ENCODE results near the gene MAST4. TPM values are rescaled to one million over a fixed set of nuclear protein-coding genes. Genes with fewer than 3 reads are reported as not detected.

MAST4 gene
- total and polyA plus RNA-seq, 2 of the 4 experiments (the other 2 are of a cell fraction): 4.8 to 6.8 TPM

DNA sequence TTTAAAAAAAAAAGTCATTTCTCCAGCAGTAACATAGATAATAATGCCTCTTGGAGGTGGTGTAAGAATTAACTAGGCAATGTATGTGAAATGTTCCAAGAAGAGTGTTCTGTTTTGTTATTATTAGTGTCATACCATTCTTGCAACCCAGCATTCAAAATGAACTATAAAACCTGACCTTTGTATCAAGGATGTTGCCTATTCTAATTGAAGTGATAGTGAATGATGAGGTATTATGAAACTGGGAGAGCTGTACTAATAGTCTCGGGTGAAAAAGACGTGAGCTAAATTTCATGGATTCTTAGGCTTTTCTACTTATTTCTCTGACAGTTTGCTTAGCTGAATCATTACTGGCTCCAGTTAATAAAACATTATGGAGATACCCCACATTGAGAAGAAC lies 375.8 kb downstream of the MAST4 start:
- no peaks in the 10 kb centered on the region for H3K9me3 ChIP-seq (ENCODE audit: control insufficient read depth, insufficient read depth, low read length)
- no peak overlapping the region for H4K91ac ChIP-seq (ENCODE audit: insufficient read depth, low read depth, low read length)
- in situ Hi-C loops (cut with MboI; ENCODE audit: low sequenced_read_pairs) (no loop called here), dilution Hi-C loops (cut with HindIII; ENCODE audit: low sequenced_read_pairs, unreplicated experiment) (no loop called here), intact Hi-C loops (cut with micrococcal nuclease) (no loop called here)
- no peaks in the 10 kb centered on the region for H4K20me1 ChIP-seq (ENCODE audit: insufficient read depth, low read length)
- no peaks in the 10 kb centered on the region for H3K27me3 ChIP-seq (ENCODE audit: control insufficient read depth, insufficient read depth, low read length)
- peaks cover 4% of the 10 kb centered on the region; the same call in 1 of the 2 replicates for H3K9me1 ChIP-seq (ENCODE audit: insufficient read depth, low read length)
- no peak overlapping the region for H2BK120ac ChIP-seq (ENCODE audit: low read depth, low read length)
- ChIA-PET CTCF (interaction anchor here (1.0 kb wide), 1 partner anchor 15 kb away, joined by 3 read pairs; no protein-coding TSS in a partner anchor), POLR2A (ENCODE audit: unreplicated experiment) (no interaction called here)
- H3K4me2 ChIP-seq (ENCODE audit: low read depth, low read length): no peak overlapping the region
- H2AK9ac ChIP-seq (replicated peaks; ENCODE audit: low read depth, low read length, poor library complexity): no peak overlapping the region
- H2AFZ ChIP-seq (replicated peaks; ENCODE audit: low read length, poor library complexity): no peak overlapping the region
- H3K18ac ChIP-seq (ENCODE audit: low read depth, low read length): no peak overlapping the region
- H3K23ac ChIP-seq (ENCODE audit: low read depth, low read length): no peak overlapping the region
- H2BK5ac ChIP-seq (ENCODE audit: low read depth, low read length, poor library complexity, severe bottlenecking): no peak overlapping the region
- H4K5ac ChIP-seq (ENCODE audit: low read depth, low read length): no peak overlapping the region
- H3K9ac ChIP-seq (ENCODE audit: low read depth, low read length): no peak overlapping the region
- BruUV-seq (replicated peaks): no TSS peak
- ATAC-seq (ENCODE audit: low read depth) (no peak), DNase-seq (no peak)
- H2AK5ac ChIP-seq (ENCODE audit: low read depth, low read length): no peak overlapping the region
- H3K56ac ChIP-seq (ENCODE audit: extremely low read depth, insufficient read depth, low read length): no peak overlapping the region
- H4K8ac ChIP-seq (ENCODE audit: low read depth in 2 of 2, low read length in 2 of 2): no peak overlapping the region
- no peaks in the 10 kb centered on the region for H3K79me1 ChIP-seq (ENCODE audit: low read depth in 1 of 2, low read length in 2 of 2)
- TF ChIP-seq MAZ (IDR thresholded peaks at IDR 0.05; ENCODE audit: borderline replicate concordance, low read depth, low read length) (no peak), CEBPB (IDR thresholded peaks at IDR 0.05; ENCODE audit: low read depth, low read length) (no peak), NFE2L2 (IDR thresholded peaks at IDR 0.05; ENCODE audit: low read depth, low read length) (no peak), BHLHE40 (IDR thresholded peaks at IDR 0.05; ENCODE audit: low read depth, low read length) (no peak), CHD1 (IDR thresholded peaks at IDR 0.05; ENCODE audit: low read depth, low read length) (no peak), MAFK (IDR thresholded peaks at IDR 0.05; ENCODE audit: low read depth, low read length) (no peak), POLR2A (IDR thresholded peaks at IDR 0.05; ENCODE audit: low read depth, low read length) (no peak), RCOR1 (IDR thresholded peaks at IDR 0.05; ENCODE audit: insufficient replicate concordance, low read length) (no peak), SMC3 (IDR thresholded peaks at IDR 0.05; ENCODE audit: low read depth, low read length) (no peak), MXI1 (IDR thresholded peaks at IDR 0.05; ENCODE audit: borderline replicate concordance, low read depth, low read length) (no peak), RAD21 (IDR thresholded peaks at IDR 0.05; ENCODE audit: low read length) (no peak), FOS (IDR thresholded peaks at IDR 0.05; ENCODE audit: low read depth, low read length) (no peak), RFX5 (IDR thresholded peaks at IDR 0.05; ENCODE audit: low read depth, low read length) (no peak)
- TF ChIP-seq, protein P1, sequence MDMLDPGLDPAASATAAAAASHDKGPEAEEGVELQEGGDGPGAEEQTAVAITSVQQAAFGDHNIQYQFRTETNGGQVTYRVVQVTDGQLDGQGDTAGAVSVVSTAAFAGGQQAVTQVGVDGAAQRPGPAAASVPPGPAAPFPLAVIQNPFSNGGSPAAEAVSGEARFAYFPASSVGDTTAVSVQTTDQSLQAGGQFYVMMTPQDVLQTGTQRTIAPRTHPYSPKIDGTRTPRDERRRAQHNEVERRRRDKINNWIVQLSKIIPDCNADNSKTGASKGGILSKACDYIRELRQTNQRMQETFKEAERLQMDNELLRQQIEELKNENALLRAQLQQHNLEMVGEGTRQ (IDR thresholded peaks at IDR 0.05; ENCODE audit: low read depth, low read length): no peak
- TF ChIP-seq, protein P2, sequence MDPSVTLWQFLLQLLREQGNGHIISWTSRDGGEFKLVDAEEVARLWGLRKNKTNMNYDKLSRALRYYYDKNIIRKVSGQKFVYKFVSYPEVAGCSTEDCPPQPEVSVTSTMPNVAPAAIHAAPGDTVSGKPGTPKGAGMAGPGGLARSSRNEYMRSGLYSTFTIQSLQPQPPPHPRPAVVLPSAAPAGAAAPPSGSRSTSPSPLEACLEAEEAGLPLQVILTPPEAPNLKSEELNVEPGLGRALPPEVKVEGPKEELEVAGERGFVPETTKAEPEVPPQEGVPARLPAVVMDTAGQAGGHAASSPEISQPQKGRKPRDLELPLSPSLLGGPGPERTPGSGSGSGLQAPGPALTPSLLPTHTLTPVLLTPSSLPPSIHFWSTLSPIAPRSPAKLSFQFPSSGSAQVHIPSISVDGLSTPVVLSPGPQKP (IDR thresholded peaks at IDR 0.05; ENCODE audit: borderline replicate concordance, low read depth, low read length): no peak
- TF ChIP-seq, protein P3, sequence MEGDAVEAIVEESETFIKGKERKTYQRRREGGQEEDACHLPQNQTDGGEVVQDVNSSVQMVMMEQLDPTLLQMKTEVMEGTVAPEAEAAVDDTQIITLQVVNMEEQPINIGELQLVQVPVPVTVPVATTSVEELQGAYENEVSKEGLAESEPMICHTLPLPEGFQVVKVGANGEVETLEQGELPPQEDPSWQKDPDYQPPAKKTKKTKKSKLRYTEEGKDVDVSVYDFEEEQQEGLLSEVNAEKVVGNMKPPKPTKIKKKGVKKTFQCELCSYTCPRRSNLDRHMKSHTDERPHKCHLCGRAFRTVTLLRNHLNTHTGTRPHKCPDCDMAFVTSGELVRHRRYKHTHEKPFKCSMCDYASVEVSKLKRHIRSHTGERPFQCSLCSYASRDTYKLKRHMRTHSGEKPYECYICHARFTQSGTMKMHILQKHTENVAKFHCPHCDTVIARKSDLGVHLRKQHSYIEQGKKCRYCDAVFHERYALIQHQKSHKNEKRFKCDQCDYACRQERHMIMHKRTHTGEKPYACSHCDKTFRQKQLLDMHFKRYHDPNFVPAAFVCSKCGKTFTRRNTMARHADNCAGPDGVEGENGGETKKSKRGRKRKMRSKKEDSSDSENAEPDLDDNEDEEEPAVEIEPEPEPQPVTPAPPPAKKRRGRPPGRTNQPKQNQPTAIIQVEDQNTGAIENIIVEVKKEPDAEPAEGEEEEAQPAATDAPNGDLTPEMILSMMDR (conservative IDR thresholded peaks at IDR 0.05; ENCODE audit: low read depth, low read length): no peak
- H3K4me1 ChIP-seq (ENCODE audit: control insufficient read depth, insufficient read depth, low read length): peaks cover 3% of the 10 kb centered on the region; the same call in 1 of the 2 replicates
- no peak overlapping the region for H2BK15ac ChIP-seq (ENCODE audit: low read depth, low read length)
- no peak overlapping the region for H3K14ac ChIP-seq (replicated peaks; ENCODE audit: low read depth, low read length)
- H3K27ac ChIP-seq (ENCODE audit: insufficient read depth, low read length): no peak overlapping the region
- no peak overlapping the region for H3K4me3 ChIP-seq (ENCODE audit: insufficient read depth, low read depth, low read length)
- no CpG with 5 or more reads among the region's 2 CpGs for WGBS, 2 experiments (ENCODE audit: extremely low coverage in 2 of 2, insufficient read length in 1 of 2)
- H2BK20ac ChIP-seq (ENCODE audit: low read depth, low read length): no peak overlapping the region
- H3K36me3 ChIP-seq (ENCODE audit: control insufficient read depth, insufficient read depth, low read length): peaks cover 1% of the 10 kb centered on the region; the same call in 1 of the 2 replicates
- no peak overlapping the region for H3K4ac ChIP-seq (ENCODE audit: low read depth, low read length)

Data from IMR-90 (cell line).